Measurements from ENCODE around the gene RNF182. TPM values are rescaled to one million over a fixed set of nuclear protein-coding genes. Genes with fewer than 3 reads are reported as not detected.

Gene RNF182
- total RNA-seq, 4 donors from 2014 or later: not detected

DNA sequence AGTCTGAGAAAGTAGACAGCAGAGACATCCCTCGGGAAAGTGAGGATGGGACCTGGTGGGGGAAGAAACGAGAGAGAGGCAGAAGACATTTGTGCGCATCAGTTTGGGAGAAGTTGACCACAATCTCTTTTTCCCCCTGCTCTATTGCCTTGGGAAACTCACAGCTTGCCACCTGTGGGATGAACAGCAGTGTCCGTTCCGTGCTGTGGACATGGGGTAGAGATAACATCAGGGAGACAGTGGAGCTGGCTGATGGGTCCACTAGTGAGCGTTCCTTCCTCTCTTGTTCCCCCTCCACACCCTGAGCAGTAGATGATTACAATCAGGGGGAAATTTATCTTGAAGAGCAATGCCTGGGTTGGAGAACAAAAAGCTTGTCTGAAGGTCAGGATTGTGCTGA lies 21.8 kb upstream of the RNF182 start:
- no peaks in the 10 kb centered on the region for H3K4me1 ChIP-seq
- no peak for DNase-seq
- no peaks in the 10 kb centered on the region for H3K36me3 ChIP-seq
- no peak overlapping the region for H3K4me3 ChIP-seq
- intact Hi-C loops (cut with DNase I; ENCODE audit: low total_unique reads) (loop anchor here (10.0 kb wide), 1 partner anchor 242 kb away; no protein-coding TSS in a partner anchor), in situ Hi-C loops (cut with MboI; ENCODE audit: low pct_ligation_motif_present in 1 of 4, low pct_unique_long_range_greater_than_20kb in 1 of 4, low sequenced_read_pairs in 3 of 4) (loop anchor here (10.0 to 25.0 kb wide), 3 partner anchors 162 to 242 kb away; no protein-coding TSS in a partner anchor)
- H3K9me3 ChIP-seq: no peaks in the 10 kb centered on the region
- H3K27ac ChIP-seq: no peak overlapping the region
- TF ChIP-seq POLR2A (IDR thresholded peaks at IDR 0.05) (no peak), POLR2AphosphoS5 (IDR thresholded peaks at IDR 0.05) (no peak), EP300 (IDR thresholded peaks at IDR 0.05; ENCODE audit: low read depth) (no peak)
- TF ChIP-seq, protein P1, sequence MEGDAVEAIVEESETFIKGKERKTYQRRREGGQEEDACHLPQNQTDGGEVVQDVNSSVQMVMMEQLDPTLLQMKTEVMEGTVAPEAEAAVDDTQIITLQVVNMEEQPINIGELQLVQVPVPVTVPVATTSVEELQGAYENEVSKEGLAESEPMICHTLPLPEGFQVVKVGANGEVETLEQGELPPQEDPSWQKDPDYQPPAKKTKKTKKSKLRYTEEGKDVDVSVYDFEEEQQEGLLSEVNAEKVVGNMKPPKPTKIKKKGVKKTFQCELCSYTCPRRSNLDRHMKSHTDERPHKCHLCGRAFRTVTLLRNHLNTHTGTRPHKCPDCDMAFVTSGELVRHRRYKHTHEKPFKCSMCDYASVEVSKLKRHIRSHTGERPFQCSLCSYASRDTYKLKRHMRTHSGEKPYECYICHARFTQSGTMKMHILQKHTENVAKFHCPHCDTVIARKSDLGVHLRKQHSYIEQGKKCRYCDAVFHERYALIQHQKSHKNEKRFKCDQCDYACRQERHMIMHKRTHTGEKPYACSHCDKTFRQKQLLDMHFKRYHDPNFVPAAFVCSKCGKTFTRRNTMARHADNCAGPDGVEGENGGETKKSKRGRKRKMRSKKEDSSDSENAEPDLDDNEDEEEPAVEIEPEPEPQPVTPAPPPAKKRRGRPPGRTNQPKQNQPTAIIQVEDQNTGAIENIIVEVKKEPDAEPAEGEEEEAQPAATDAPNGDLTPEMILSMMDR (IDR thresholded peaks at IDR 0.05): no peak
- WGBS, 2 donors (ENCODE audit: low coverage in 1 of 2): 86 to 91% methylated on average over 6 of the region's 6 CpGs
- peaks cover 50% of the 10 kb centered on the region for H3K27me3 ChIP-seq

DNA sequence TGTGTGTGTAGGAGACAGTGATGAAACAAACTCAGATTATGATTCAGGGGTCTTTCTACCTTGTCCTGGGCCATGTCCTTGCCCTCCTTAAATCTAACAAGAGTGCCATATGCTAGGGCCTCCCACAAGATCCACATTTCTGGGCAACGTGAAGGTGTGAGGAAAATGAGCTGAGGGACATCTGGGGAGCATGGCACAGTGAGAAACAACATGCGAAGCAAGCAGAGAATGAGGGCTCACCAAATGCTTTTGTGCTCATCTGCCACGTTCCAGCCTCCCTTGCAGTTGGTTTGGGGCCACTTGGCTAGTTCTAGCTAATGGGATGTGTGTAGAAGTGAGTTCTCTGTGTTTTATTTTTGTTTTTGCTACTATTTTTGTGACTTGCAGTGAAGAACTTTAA lies 21.4 kb upstream of the RNF182 start:
- intact Hi-C loops (cut with DNase I; ENCODE audit: low total_unique reads) (loop anchor here (10.0 kb wide), 1 partner anchor 241 kb away; no protein-coding TSS in a partner anchor), in situ Hi-C loops (cut with MboI; ENCODE audit: low pct_ligation_motif_present in 1 of 4, low pct_unique_long_range_greater_than_20kb in 1 of 4, low sequenced_read_pairs in 3 of 4) (loop anchor here (10.0 to 25.0 kb wide), 3 partner anchors 161 to 241 kb away; no protein-coding TSS in a partner anchor)
- H3K9me3 ChIP-seq: no peaks in the 10 kb centered on the region
- peaks cover 55% of the 10 kb centered on the region for H3K27me3 ChIP-seq
- TF ChIP-seq EP300 (IDR thresholded peaks at IDR 0.05; ENCODE audit: low read depth): no peak
- TF ChIP-seq, protein P1 (IDR thresholded peaks at IDR 0.05): no peak
- no peak for TF ChIP-seq POLR2A (IDR thresholded peaks at IDR 0.05)
- no peak for TF ChIP-seq POLR2AphosphoS5 (IDR thresholded peaks at IDR 0.05)
- WGBS, 2 donors (ENCODE audit: low coverage in 1 of 2): 63 to 82% methylated on average over 3 of the region's 3 CpGs
- no peaks in the 10 kb centered on the region for H3K36me3 ChIP-seq
- no peaks in the 10 kb centered on the region for H3K4me1 ChIP-seq
- H3K4me3 ChIP-seq: no peak overlapping the region
- no peak overlapping the region for H3K27ac ChIP-seq
- DNase-seq: no peak

DNA sequence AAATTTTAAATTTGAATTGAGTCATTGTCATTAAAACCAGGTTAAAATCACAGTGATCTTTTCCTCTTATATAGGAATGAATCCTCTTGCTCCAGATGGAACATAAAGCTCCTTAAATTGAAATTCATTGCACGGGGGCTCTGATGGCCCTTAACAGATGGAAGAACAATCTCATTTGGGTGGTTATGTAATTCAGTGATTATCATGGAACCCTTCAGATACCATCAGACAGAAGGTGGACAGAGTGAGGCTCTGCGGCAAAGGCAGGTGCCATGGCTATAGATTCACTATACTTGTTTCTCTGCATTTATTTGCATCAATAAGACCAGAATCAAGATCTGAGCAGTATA lies 17.8 kb upstream of the RNF182 start:
- H3K36me3 ChIP-seq: no peaks in the 10 kb centered on the region
- H3K4me1 ChIP-seq: no peaks in the 10 kb centered on the region
- H3K27me3 ChIP-seq: peaks cover 44% of the 10 kb centered on the region
- H3K27ac ChIP-seq: no peak overlapping the region
- intact Hi-C loops (cut with DNase I; ENCODE audit: low total_unique reads): loop anchor here (10.0 kb wide), 1 partner anchor 238 kb away; no protein-coding TSS in a partner anchor
- in situ Hi-C loops (cut with MboI; ENCODE audit: low pct_ligation_motif_present in 1 of 4, low pct_unique_long_range_greater_than_20kb in 1 of 4, low sequenced_read_pairs in 3 of 4): loop anchor here (10.0 to 25.0 kb wide), 3 partner anchors 158 to 238 kb away; no protein-coding TSS in a partner anchor
- TF ChIP-seq POLR2A (IDR thresholded peaks at IDR 0.05) (no peak), EP300 (IDR thresholded peaks at IDR 0.05; ENCODE audit: low read depth) (no peak), POLR2AphosphoS5 (IDR thresholded peaks at IDR 0.05) (no peak)
- TF ChIP-seq, protein P1 (IDR thresholded peaks at IDR 0.05): no peak
- DNase-seq: no peak
- 74 to 83% methylated on average over 2 of the region's 2 CpGs for WGBS, 2 donors (ENCODE audit: low coverage in 1 of 2)
- H3K9me3 ChIP-seq: no peaks in the 10 kb centered on the region
- no peak overlapping the region for H3K4me3 ChIP-seq

DNA sequence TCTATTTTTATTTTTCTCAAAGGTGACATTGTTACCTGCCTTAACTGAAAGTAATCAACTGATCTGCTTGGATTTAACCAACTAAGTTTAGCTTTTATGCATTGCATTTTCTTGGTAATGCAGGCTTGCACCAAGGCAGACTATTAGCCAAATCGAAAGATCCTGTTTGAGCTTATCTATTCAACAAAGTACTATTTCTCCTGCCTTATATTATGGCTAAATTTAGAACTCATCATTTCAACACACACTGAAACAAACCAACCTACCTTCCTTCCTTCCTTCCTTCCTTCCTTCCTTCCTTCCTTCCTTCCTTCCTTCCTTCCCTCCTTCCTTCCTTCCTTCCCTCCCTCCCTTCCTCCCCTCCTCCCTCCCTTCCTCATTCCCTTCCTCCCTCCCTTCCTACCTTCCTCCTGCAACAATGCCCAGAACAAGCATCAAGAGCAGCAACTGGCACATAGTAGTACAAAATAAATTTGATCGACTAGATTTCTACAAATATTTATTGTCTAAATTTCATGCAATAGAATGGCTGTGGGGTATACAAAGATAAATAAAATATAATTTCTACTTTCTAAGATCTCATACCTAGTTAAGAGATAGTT lies 17.0 kb upstream of the RNF182 start:
- no peak for DNase-seq
- in situ Hi-C loops (cut with MboI; ENCODE audit: low pct_ligation_motif_present in 1 of 4, low pct_unique_long_range_greater_than_20kb in 1 of 4, low sequenced_read_pairs in 3 of 4): loop anchor here (10.0 to 25.0 kb wide), 3 partner anchors 157 to 237 kb away; no protein-coding TSS in a partner anchor
- WGBS, 2 donors (ENCODE audit: low coverage in 1 of 2): 77% methylated on average over 2 of the region's 2 CpGs

More for the DNA sequence above, 17.0 kb upstream of the RNF182 start:
- Histone ChIP-seq H3K4me1 (no peaks in the 10 kb centered on the region), H3K27ac (no peak overlapping the region), H3K9me3 (no peaks in the 10 kb centered on the region), H3K4me3 (no peak overlapping the region), H3K36me3 (no peaks in the 10 kb centered on the region), H3K27me3 (peaks cover 45% of the 10 kb centered on the region)
- no peak for TF ChIP-seq POLR2AphosphoS5 (IDR thresholded peaks at IDR 0.05)
- no peak for TF ChIP-seq EP300 (IDR thresholded peaks at IDR 0.05; ENCODE audit: low read depth)
- no peak for TF ChIP-seq POLR2A (IDR thresholded peaks at IDR 0.05)
- TF ChIP-seq, protein P1 (IDR thresholded peaks at IDR 0.05): no peak
- intact Hi-C loops (cut with DNase I; ENCODE audit: low total_unique reads): loop anchor here (10.0 kb wide), 1 partner anchor 237 kb away; no protein-coding TSS in a partner anchor

Data from transverse colon (tissue), 4 donors.